ENCODE results near the gene TLE4.

Gene TLE4

DNA sequence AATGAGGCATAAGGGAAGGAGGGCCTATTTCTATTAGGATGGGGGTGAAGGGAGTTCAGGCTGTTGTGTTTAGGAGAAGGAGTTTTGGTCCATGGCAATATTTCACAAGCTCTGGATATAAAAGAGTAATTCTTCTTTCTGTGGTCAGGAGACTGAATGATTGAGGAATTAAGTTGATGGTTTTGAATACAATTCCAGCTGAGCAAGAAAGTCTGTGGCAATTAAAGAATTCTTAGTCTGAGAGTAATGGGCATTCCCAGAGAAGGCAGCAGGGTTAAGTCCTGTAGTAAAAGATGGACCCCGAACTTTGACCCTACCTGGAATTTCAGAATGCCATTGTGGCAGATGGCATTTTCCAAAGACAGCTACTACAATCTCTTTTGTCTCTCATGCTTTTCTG lies 202.6 kb downstream of the TLE4 start:
- no peak for DNase-seq (ENCODE audit: low read depth)
- no peak for TF ChIP-seq CTCF (conservative IDR thresholded peaks at IDR 0.05; ENCODE audit: low read depth, low read length)

More for the DNA sequence above, 202.6 kb downstream of the TLE4 start:
- H3K4me3 ChIP-seq (ENCODE audit: low read length), result no peak overlapping the region

Measured in retinal pigment epithelial cell (primary cell).